ENCODE measurements around the gene GLP2R.

GLP2R gene

DNA sequence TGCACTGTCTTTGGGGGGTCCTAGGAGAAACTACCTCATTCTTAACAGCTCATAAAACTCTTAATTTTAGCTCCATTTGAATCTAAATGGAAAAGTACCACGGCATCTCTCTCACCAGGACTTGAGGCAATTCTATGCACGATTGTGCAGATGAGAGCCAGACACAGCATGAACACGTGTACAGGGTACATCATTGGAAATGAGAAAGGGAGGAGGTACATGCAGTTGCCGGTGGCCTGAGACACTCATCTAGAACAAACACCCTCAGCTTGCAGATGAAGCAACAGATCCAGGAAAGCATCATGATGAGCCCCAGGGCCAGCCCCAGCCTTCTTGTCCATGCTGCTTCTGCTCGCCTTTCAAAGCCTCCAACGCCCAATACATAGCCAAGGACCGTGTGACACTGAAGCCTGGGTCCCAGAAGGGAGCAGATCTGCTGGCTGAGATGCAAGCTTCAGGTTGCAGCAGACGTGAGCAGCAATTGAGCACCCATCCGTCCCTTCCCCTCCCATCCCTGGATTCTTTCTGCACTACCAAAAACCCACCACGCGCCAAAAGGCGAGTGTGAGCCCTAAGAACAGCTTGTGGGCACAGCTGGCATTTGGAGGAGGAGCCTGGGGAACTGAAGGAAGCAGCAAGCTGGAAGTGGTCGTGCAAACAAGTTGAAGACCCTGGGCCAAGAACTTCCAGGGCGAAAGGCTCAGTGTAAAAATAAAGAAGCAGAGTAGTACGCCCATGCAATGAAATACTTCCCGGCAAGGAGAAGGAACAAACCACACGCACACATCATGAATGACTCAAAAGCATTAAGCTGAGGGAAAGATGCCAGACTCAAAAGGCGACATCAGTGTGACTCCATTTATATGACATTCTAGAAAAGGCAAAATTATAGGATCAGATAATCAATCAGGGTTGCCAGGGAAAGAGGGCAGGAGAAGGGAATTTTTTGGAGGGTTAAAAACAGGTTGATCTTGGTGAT, 86.7 kb downstream of the GLP2R start:
- DNase-seq (ENCODE audit: low read depth in 2 of 2) = no peak
- no peak overlapping the region for H3K4me3 ChIP-seq (replicated peaks in 1 of 2; ENCODE audit: low read depth in 2 of 2, low read length in 2 of 2)
- TF ChIP-seq, protein P1, sequence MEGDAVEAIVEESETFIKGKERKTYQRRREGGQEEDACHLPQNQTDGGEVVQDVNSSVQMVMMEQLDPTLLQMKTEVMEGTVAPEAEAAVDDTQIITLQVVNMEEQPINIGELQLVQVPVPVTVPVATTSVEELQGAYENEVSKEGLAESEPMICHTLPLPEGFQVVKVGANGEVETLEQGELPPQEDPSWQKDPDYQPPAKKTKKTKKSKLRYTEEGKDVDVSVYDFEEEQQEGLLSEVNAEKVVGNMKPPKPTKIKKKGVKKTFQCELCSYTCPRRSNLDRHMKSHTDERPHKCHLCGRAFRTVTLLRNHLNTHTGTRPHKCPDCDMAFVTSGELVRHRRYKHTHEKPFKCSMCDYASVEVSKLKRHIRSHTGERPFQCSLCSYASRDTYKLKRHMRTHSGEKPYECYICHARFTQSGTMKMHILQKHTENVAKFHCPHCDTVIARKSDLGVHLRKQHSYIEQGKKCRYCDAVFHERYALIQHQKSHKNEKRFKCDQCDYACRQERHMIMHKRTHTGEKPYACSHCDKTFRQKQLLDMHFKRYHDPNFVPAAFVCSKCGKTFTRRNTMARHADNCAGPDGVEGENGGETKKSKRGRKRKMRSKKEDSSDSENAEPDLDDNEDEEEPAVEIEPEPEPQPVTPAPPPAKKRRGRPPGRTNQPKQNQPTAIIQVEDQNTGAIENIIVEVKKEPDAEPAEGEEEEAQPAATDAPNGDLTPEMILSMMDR (IDR thresholded peaks at IDR 0.05; ENCODE audit: low read depth, low read length) = no peak

DNA sequence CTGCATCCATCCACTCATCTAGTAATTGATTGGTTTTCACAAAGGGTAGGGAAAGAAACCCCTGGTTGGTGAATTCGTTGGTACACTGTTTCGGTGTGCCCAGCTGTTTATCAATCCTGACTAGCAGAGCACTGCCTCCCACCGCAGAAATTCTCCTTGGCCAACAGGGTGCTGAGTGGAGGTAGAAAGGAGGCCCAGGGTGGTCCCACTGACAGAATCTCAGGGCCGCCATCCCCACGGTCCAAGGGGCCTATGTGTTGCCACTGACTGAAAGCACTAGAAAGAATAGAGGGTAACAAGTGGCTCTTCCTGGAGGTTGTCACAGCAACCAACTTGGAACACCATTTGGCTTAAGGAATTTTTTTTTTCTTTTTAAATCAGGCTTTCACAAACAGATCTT, 87.8 kb downstream of the GLP2R start:
- no peak for DNase-seq (ENCODE audit: low read depth in 2 of 2)
- no peak overlapping the region for H3K4me3 ChIP-seq (replicated peaks in 1 of 2; ENCODE audit: low read depth in 2 of 2, low read length in 2 of 2)
- TF ChIP-seq, protein P1 (IDR thresholded peaks at IDR 0.05; ENCODE audit: low read depth, low read length) = no peak

DNA sequence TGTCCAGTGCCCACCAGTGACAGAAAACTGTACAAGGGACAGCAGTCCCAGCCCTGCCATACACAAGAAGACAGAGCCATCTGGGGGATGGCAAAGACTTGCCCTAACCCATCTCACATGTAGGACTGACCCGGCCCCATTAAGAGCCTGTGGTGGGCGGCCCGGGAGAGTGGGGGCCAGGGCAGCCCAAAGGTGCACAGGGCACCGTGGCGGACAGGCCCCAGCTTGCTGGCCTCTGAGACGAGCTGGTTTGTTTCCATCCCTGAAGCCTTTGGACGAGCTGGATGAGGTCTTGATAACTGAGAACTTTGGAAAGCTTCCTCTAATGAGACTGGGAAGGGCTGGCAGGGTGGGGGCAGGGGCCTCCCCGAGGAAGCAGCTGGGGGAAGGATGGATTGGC, 90.4 kb downstream of the GLP2R start:
- H3K4me3 ChIP-seq (replicated peaks in 1 of 2; ENCODE audit: low read depth in 2 of 2, low read length in 2 of 2) = no peak overlapping the region
- DNase-seq (ENCODE audit: low read depth in 2 of 2) = no peak
- TF ChIP-seq, protein P1 (IDR thresholded peaks at IDR 0.05; ENCODE audit: low read depth, low read length) = no peak

DNA sequence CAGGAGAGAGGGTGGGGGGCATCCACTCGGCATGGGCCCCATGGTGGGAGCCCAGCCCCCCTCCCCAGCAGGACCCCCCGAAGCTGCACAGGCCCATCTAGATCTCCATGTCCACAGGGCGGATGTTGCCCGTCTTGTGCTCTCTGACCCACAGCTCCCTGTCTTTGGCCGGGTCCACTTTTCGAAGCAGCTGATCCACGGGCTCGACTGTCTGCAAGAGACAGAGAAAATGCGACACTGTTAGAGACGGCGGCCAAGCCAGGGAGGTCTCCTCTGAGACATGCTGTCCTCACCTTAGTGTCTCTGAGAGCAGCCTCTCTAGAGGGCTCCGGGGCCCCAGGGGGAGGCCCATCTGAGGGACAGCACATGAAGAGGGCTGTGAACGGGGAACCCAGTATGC, 91.4 kb downstream of the GLP2R start:
- TF ChIP-seq, protein P1 (IDR thresholded peaks at IDR 0.05; ENCODE audit: low read depth, low read length) = no peak
- no peak for DNase-seq (ENCODE audit: low read depth in 2 of 2)
- no peak overlapping the region for H3K4me3 ChIP-seq (replicated peaks in 1 of 2; ENCODE audit: low read depth in 2 of 2, low read length in 2 of 2)

DNA sequence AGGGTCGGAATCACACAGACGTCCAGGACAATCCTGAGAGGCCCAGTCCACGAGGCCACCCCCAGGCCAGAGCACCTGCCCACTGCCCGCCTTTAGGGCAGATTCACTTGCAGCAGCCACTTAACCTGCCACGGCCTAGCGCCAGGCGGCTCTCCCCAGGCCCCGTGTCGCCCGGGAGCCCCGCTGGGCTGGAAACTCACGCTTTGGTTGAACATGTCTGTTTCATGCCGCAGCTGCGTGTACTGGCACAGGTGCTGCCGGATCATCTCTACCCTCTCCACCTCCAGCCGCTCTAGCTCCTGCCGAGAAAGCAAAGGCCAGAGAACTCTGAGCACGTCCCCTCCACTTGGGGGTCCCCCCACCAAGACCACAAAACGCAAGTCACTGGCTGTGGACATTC, 92.1 kb downstream of the GLP2R start:
- no peak overlapping the region for H3K4me3 ChIP-seq (replicated peaks in 1 of 2; ENCODE audit: low read depth in 2 of 2, low read length in 2 of 2)
- DNase-seq (ENCODE audit: low read depth in 2 of 2) = no peak
- TF ChIP-seq, protein P1 (IDR thresholded peaks at IDR 0.05; ENCODE audit: low read depth, low read length) = no peak

DNA sequence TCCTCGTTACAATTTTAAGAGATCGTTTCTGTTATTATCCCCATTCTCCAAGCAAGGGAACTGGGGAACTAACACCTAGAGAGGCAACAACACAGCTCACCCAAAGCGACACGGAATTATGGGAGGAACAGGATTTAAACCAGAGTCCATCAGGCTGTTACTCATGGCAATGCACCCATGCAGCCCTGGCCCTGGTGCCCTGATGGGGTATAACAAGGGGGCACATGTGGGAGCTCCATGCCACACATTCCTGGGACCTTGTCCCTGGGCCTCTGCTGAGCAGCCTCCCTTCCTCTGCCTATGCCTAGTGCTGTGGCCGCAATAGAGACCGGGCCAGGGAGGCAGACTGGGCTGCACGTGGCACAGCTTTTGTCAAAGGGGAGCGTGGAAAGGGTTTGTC, 92.6 kb downstream of the GLP2R start:
- H3K4me3 ChIP-seq (replicated peaks in 1 of 2; ENCODE audit: low read depth in 2 of 2, low read length in 2 of 2) = no peak overlapping the region
- no peak for DNase-seq (ENCODE audit: low read depth in 2 of 2)
- TF ChIP-seq, protein P1 (IDR thresholded peaks at IDR 0.05; ENCODE audit: low read depth, low read length) = no peak
